Astrocyte of the hippocampus (primary cell): ENCODE data around the gene SHROOM3.

ENCODE experiments used
- DNase-seq: peaks from one replicate; pipeline ENCODE4 v3.0.0; 2011; ENCODE audit warnings: low read depth, low spot score

The SHROOM3 gene

DNA sequence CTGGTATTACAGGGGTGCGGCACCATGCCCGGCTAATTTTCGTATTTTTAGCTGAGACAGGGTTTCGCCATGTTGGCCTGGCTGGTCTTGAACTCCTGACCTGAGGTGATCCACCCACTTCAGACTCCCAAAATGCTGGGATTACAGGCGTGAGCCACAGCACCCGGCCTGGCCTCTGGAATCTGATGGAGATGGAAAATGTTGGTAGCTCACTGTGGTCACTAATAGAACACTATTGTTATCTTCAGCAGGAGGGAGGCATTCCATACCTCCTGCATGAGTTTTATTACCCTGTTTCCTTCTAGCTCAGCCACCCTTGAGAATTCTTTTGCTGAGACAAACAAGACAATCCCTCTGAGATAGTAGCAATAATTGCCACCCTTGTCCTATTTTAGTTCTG, 105.0 kb downstream of the SHROOM3 start:
- DNase-seq: peak; percentile 86

DNA sequence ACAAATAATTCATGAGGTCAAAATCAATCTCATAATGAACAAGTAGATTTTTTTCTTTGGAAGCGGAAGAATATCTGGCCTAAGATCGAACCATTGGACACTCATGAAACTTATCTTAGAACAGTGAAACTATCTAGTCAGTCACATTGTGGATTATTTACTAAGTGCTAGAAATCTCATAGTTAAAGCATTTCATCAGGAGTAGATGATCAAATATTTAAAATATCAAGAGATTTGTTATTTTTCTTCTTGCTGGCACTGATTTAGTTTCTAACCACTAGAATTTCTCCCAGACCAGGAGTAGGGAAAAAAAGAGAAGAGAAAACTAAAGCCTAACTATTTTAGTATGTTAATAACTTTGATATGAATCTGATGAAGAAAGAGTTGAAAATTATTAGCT, 105.5 kb downstream of the SHROOM3 start:
- peak; percentile 44 for DNase-seq

DNA sequence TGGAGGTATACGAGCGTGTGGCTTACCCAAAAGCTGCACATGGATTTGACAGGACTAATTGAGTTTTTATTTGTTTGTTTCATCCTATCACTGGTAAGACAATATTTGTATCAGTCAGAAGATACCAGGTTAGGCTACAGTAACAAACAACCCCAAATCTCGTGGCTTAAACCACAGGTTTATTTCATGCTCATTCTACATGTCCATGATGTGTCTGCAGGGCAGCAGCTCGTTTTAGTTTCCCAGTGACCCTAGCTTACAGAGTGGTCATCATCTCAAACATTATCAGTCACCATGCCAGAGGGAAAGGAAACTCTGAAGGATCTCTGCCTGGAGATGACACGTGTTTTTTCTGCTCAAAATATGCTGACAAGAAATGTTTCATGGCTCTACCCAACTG, 108.3 kb downstream of the SHROOM3 start:
- no peak for DNase-seq

DNA sequence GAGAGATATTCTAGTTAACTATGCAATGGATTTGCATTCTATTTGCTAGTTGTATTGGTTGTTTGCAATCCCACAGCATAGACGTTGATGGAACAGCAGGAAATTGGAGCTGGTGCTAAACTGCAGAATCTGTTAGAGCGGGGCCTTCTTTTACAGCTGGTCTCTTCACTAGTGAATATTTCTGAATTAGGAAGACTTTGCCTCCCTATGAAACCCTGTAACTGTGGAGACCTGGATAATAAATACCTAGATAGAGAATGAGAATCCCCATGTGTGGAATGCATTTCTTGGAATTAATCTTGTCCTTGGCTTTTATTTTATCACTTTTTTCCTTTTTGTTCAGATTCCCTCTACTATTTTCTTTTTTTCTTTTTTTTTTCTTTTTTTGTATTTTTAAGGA, 109.7 kb downstream of the SHROOM3 start:
- DNase-seq: no peak

DNA sequence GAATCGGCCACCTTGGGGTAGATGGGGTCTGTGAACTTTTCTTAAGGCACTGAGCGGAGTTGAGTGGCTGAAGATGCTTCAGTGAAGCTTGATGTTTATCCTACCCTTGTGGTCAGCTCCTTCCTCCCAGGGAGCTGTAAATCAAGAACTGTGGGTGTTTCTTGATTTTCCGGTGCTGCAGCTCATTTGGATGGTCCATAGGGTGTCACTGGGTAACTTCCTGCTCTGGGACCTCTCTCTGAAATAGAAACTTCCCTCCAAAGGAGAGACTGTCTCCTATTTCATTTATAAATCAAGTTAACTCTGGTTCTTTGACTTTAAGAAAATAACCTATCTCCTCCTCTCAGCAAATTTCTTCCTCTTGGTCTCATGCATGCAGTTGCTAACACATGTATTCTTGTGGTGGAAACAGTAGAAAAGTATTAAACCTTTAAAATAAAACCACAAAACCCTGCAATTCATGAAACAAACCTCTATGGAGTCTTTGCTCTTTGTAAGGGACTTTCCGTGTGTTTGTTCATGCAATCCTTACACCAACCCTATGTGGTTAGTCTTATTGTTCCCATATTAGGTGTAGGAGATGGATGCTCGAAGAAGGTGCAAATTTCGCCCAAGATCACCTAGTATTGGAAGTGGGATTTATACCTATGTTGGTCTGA, 110.3 kb downstream of the SHROOM3 start:
- DNase-seq: peak; percentile 62

DNA sequence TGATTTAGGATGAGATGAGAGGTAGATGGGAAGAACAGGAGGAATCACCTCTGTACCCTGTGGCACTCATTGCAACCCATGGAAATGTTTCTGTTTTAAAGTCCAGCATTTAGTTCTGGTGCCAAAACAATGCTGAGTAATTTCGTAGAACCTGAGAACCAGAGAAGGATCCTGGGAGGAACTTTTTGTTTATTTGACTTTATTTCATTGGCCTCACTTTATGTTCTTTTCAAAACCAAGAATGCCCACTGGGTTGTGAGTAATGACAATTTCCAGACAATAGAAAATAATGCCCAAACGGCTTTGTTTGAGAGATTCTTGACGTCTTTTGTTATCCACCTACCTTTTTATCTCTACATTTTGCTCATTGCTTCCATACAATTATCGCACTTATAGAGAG, 111.3 kb downstream of the SHROOM3 start:
- peak; percentile 69 for DNase-seq

DNA sequence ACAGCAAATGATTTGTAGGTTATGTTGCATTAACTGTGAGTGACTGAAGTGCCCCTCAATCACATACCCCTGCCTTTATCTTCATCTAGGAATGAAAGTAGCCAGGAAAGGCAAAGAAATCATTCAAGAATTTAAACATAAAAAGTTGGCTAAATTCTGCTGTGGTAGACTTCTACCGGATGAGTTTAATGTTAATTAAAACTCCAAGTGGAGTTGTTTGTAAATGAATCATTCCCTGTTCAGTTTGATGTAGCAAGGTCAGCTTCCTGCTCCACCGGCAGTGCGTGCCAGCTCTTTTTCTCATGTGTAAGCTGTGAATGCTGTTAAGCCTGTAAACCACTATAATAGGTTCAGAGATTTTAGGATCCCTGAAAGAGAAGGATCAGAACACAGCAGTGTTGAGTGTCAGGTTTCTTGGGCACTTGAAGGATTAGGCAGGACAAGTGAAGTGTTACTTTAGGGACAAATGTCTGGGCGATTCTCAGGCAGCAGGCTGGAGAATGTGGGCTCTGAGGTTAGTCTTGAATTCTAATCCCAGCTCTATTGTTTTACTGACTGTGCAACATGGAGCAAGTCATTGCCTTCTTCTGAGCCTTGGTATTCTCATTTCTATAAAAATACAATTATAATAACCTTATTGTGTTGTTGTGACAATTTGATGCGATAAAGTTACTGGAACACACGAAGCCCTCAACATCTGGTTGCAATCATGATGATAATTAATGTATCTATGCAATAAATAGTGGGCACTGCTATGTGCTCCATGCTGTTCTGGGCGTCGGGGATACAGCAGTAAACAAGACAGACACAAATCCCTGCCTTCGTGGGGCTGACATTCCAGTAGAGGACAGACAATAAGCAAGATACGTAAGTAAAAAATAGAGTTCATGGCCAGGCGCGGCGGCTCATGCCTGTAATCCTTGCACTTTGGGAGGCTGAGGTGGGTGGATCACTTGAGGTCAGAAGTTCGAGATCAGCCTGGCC, 112.0 kb downstream of the SHROOM3 start:
- peak; percentile 95 for DNase-seq

DNA sequence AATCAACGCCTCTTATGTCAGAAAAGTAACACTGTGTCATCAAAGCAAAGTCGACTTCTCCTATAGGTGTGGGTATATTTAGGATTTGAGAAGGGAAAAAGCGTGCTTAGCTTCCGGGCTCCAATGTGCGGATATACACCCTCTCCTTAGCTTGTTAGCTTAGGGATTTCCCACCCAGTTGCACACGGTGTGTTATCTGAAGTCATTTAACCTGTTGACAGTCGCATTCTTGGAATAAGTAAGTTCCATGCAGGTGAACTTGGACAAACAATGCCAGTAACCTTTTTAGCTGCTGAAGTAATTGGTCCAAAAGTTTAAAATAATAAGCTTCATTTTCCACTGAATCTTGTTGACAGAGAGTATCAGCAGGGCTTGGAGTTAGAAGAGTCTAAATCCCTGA, 113.7 kb downstream of the SHROOM3 start:
- no peak for DNase-seq

DNA sequence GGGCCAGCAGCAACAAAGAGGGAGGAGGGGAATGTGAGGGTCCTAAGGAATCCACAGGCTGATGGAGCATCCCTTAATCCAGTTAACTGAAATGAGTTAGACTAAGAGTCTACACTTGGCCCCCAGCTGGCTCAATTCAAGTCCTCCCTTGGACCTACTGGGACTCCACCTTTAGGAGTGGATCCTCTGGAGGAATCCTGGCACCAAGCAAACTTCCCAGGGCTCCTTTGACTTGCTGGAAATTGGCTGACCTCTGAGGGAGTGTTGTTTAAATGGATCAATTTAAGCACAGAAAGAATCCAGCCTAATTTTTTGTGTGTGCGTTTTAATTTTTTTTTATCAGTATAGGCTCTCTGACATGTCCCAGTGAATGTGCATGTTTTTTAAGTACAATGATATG, 114.7 kb downstream of the SHROOM3 start:
- no peak for DNase-seq

DNA sequence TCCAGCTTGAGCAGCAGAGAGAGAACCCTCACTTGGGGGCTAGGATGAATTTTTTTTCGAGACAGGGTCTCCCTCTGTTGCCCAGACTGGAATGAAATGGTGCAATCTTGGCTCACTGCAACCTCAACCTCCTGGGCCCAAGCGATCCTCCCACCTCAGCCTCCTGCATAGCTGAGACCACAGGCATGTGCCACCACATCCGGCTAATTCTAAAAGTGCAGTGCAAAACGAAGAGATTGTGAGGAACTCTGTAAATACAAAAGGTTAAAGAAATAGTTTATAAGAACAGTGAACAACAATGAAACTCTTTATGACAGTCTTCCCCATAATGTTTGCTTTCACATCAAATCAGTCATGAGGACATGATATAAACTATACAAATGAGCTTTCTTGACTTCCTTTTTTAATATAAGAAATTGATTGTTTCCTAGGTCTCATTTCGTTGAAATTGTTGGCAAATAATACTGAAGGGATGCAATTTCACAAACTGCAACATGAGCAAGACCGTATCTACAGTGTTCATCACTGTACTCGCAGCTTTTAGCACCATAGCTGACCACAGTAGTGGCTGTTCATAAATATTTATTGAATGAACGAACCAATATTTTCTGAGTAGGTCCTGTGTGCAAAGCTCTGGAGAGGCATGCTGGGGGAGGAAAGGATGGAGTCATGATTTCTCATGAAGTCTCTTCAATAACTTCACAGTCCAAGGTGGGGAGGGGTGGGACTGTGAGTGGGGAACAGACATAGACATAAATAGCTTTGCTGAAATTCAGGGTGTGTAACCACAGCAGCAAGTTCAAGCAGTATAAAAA, 116.1 kb downstream of the SHROOM3 start:
- DNase-seq: peak; percentile 70

DNA sequence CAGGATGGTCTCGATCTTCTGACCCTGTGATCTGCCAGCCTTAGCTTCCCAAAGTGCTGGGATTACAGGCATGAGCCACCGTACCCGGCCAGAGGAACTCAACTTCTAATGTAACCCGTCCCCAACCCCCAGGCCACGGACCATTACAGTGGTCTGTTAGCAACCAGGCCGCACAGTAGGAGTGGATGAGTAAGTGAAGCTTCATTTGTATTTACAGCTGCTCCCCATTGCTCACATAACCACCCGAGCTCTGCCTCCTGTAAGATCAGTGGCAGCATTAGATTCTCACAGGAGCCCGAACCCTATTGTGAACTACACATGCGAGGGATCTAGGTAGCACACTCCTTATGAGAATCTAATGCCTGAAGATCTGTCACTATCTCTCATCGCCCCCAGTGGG, 119.6 kb downstream of the SHROOM3 start:
- DNase-seq: no peak

DNA sequence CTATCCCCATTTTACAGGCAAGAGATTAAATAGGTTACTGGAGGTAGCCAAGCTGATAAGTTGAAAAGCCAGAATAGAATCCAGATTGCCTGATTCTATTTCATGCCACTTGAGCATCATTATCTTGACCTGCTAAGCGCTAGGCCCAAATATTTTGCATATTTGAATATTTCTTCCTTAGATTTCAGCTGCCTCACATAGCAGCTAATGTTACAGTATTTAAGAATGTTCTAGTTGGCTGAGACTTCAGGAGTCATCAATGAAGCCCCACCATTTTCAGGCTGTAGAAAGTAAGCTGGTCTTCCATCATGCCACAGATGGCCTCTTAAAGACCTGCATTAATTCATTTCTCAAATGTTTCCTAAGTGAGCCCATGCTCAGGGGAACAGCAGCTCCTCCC, 121.4 kb downstream of the SHROOM3 start:
- no peak for DNase-seq

DNA sequence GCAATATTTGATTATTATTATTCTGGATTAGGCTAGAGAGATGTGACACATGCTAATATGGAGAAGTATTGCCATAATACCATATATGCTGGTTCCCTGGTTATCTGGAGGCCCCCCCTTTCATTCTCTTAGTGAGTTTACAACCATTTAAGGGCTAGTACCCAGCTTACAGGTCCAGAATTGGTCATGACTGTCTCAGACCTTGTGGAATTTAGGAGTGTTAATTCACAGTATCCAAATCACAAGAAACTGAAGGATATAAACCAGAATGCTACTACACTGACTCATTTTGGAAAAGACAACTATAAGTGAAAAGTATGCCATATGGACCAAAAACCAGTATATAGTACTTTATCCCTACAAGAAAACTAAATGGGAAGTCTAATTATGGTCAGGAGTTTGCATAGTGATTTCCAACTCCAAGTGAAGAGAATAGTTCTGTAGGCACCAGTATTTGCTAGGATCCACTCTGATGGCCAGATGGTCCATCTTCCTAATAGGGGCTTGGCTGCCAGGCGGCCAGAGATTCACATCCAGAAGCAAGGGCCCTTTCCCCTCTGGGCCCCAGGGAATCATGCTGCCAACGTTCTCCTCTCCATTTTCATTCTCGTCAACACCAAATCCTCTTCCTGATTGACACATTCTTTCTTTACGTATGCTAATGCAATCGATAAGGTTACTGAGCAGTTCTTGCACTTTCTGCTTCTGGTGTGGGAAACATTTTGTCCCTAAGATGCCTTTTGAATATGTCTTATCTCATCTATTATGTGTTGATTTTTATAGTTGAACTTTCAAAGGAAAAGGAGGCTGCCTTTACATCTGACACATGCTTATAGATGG, 123.6 kb downstream of the SHROOM3 start:
- peak; percentile 36 for DNase-seq

DNA sequence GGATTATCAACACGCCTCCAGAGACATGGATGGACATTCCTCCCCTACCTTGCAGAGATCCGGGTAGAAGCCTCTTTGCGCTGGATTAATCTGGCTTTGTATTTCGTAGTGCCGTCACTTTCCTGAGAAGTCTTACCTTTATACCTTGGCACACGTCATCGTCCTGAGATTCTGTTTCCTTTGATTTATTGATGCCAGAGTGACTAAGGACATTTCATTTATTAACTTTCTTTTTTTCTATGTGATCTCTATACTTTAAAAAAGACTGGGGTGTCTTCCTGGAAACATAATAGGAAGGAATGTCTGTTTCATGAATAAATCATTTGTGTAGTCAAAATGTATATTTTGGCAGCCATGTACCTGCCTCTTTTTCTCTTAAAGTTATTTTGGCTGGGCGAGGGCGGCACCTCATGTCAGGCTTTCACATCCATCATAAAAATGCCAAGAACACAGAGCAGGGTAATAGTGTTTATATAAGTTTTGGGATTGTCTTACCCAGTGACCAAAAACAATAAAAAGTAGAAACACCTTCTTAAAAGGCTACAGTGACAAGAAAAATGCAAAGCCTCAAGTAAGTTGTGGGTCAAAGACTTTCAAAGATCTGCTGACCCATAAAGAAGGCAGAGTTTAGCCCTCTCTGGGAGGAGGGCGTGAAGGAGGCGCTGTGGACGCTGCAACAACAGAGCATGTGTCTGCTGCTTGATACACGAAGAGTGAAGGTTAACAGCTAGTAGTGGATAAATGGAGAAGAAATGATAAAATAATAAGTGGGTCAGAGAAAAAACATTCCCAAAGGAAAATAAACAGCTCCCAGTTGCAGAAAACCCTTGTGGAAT, 124.4 kb downstream of the SHROOM3 start:
- DNase-seq: peak; percentile 43

DNA sequence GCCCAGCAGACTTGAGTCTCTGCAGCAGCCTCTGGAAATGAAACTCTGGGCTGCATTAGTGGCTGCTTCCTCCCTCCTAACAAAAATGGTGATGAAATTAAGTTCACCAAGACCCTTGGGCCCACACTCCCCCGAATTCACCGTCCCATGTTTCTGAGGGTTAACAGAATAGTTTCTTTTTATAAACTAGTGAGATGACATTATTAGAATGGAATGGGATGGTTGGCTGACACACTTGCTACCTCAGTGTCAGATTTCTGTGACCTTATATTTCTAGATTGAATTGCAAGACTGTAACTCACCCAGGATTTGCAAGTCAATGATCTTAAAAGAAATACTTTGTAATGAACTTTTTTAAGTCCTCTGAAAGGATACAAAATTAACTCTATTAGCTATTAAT, 127.1 kb downstream of the SHROOM3 start:
- peak; percentile 87 for DNase-seq

DNA sequence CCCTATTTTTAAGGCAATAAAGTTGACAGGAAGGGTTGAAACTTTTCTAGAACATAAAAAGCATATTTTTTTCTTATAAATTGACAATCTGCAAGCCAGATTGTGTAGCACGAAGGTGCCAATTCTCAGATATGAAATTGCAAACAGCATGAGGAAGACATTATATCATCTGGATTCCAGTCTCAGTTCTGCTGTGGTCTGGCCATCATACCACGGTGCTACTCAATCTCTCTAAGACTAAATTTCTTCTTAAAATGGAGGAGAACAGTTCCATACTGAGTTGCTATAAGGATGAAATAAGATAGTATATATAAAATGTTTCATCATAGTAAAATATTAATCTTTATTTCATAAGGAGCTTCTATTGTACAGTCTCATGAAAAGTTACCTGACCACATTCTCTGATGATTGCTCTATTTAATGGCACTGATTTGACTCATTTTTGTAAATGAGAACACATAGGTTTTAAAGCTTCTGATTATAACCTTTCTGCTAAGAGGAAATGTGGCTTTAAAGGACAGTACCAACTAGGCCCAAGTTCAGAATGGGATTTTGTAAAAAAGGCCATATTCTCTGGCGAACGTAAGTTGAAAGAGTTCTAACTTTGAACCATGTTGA, 127.9 kb downstream of the SHROOM3 start:
- DNase-seq: no peak

DNA sequence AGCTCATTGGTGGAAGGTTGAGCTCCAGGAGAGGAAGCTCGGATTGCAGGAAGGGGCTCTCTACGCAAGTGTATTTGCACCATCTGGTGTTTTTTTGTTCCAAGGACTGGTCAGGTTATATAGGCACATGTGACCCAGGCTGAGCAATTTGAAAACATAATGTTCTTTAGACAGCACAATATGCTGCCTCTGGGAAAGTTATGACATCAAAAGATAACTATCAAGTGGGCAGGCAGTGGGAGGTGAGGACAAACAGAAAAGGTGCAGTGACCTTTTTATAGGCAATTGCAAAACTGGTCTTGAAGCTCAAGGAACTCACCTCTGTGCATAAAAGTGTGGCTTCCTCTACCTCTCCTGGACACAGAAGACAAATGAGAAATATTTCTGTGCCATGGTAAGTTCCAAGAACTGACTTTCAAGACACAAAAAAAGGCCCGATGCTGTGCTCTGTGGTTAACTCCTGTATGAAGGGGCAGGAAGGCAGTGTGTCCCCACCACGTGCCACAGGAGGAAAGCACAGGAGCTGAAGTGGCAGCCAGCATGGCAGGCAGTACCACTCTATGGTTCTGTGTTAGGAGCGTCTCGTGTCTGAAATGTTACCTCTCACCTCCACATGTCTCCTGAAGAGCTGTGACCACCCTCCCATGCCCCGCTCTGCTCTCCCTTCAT, 128.6 kb downstream of the SHROOM3 start:
- DNase-seq: no peak

DNA sequence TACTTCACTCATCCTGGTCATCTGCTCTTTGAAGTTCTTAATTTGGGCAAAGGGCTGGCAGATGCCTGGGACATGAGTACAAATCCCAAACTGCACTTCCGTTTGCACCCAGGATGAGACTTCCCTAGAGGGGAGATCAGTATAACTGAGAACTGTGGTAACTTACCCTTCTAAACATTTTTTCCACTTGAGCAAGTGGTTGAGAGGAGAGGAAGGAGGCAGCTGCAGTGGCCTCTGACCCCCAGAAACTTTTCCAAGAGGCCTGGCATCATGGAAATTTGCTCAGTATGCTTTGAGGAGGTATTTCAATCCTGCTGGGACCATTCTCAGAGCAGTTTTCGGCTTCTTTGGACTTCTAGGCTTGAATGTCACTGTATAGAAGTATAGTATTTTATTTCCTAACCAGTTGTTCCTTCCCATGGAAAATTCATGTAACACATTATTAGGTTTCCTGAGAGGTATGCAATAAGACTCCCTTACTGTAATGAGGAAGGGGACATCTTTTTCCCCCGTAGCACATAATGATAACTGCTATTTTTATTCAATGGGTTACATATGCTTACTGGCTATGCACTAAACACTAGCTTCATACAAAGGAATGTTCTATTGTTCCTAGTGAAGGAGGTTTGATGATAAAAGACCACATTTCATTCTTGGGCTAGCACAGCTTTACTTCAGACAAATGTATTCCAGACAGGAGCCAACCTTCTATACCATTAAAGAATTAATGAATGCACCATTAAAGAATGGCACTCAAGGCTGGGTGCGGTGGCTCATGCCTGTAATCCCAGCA, 129.3 kb downstream of the SHROOM3 start:
- DNase-seq: peak; percentile 58
